CD4-positive, alpha-beta T cell treated with Interleukin-15 for 1 hour (primary cell): Measurements from ENCODE around the gene UGT2B7.
"Not testable (repeated sequence)": the region's sequence is repeated elsewhere in the genome, so short reads cannot be mapped to it uniquely, and the experiment has no call there.

Source experiments
- DNase-seq: peaks from one replicate; pipeline ENCODE4 v3.0.0-alpha.2; 2020

UGT2B7 gene

GRCh38 chr4:69096111-69096656 lies at the start of gene UGT2B7:
Gene UGT2B7, plus strand, starts transcription at chr4:69096474. Its CDS starts 47 bp downstream, at chr4:69096521.
- no peak for DNase-seq

- DNase-seq = no peak
These were observed 46.4 kb upstream of the UGT2B7 start for GRCh38 chr4:69049860-69050259.

DNA sequence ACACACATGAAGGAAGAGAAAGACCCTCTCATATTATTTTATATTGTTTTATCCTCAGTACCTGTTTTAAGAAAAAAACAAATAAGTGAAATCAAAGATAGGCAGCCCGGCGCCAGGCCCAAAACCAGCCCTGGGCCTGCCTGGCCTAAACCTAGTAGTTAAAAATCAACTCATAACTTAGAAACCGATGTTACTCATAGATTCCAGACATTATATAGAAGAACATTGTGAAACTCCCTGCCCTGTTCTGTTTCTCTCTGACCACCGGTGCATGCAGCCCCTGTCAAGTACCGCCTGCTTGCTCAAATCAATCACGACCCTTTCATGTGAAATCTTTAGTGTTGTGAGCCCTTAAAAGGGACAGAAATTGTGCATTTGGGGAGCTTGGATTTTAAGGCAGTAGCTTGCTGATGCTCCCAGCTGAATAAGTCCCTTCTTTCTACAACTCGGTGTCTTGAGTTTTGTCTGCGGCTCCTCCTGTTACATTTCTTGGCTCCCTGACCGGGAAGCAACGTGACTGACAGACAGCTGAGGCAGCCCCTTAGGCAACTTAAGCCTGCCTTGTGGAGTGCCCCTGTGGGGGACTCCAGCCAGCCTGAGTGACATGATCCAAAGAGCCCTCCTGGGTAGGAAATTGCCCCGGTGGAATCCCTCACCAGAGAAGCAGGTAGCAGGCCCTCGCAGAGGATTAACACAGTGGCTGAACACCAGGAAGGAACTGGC lies 45.3 kb upstream of the UGT2B7 start:
- not testable (repeated sequence) for DNase-seq

DNA sequence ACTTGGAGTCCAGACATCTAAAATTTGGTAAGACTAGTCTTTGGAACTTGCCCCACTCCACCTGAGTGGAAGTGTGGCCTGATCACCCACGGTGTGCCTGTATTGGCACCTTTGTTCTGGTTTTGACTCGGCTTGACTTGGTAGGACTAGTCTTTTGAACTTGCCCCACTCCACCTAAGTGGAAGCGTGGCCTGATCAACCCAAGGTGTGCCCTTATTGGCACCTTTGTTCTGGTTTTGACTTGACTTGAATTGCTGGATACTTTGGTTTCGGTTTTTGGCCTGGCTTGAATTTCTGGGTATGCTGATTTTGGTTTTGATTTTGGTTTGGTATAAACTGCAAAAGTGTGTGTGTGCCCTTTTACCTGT lies 44.7 kb upstream of the UGT2B7 start:
- no peak for DNase-seq

GRCh38 chr4:69053309-69053885 lies 42.9 kb upstream of the UGT2B7 start:
- not testable (repeated sequence) for DNase-seq

DNA sequence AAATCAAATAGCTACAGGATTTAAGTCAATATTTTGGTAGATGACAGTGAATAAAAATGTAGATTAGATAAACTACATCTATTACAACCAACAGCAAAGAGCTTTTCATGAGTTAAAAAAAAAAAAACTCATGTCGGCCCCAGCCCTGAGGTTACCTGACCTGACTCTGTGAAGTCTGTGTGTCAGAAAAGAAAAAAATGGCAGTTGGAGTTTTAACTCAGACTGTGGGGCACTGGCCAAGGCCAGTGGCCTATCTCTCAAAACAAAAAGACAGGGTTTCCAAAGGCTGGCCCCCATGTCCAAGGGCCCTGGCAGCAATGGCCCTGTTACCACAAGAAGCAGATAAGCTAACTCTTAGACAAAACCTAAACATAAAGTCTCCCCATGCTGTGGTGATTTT lies 42.2 kb upstream of the UGT2B7 start:
- DNase-seq = not testable (repeated sequence)

DNA sequence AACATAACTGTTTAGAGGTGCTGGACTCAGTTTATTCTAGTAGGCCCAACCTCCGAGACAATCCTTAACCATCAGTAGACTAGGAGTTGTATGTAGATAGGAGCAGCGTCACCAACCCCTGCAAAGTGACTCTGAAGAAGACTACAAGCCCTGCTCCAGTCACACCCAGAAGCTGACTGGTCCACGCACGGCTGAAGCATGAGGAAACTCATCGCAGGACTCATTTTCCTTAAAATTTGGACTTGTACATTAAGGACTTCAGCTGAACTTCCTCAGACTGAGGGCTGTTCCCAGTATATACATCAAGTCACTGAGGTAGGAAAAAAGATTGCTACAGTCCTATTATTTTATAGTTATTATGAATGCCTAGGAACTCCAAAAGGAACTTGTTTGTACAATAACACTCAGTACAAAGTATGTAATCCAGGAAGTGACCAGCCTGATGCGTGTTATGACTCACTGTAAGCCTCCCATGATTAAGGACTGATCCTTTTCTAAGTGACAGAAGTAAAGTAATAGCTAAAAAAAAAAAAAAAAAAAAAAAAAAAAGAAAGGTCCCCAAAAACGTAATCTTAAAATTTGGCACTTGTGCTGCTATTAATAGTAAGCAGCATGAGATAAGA lies 41.6 kb upstream of the UGT2B7 start:
- DNase-seq = no peak

DNA sequence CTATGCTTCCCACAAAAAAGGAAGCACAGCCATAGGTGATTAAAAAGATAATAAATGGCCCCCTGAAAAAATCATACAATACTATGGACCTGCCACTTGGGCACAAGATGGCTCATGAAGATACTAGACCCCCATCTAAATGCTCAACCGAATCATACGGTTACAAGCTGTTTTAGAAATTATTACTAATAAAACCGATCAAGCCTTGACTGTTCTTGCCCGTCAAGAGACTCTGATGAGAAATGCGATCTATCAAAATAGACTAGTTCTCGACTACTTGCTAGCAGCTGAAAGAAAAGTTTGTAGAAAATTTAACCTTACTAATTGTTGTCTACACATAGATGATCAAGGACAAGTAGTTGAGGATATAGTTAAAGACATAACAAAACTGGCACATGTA lies 40.1 kb upstream of the UGT2B7 start:
- DNase-seq = no peak

GRCh38 chr4:69056921-69057550 lies 39.2 kb upstream of the UGT2B7 start:
- DNase-seq = no peak

- no peak for DNase-seq
These were observed 38.5 kb upstream of the UGT2B7 start for GRCh38 chr4:69057620-69058409.

- no peak for DNase-seq
These were observed 37.7 kb upstream of the UGT2B7 start for GRCh38 chr4:69058410-69059059.

DNA sequence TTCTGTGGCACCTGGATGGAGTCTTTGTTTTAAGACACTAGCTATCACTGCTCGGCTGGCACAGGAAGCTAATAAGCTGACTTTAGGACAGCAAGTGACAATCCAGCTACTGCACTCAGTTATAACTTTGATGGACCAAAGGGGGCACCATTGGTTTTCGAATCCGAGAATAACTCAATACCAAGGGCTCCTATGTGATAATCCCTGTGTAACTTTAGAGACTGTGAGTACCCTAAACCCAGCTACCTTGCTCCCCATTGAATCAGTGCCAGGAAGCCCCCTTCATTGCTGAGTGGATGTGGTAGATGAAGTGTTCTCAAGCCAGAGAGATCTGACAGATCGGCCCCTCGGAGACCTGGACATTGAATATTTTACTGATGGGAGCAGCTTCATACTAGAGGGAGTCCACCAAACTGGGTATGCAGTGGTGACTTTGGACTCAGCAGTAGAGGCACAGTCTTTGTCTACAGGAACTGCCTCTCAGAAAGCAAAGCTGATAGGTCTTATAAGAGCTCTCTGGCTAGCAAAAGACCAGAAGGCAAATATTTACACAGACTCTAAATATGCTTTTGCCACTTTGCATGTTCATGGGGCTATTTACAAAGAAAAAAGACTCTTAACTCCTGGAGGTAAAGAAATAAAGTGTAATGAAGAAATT lies 35.5 kb upstream of the UGT2B7 start:
- no peak for DNase-seq

DNA sequence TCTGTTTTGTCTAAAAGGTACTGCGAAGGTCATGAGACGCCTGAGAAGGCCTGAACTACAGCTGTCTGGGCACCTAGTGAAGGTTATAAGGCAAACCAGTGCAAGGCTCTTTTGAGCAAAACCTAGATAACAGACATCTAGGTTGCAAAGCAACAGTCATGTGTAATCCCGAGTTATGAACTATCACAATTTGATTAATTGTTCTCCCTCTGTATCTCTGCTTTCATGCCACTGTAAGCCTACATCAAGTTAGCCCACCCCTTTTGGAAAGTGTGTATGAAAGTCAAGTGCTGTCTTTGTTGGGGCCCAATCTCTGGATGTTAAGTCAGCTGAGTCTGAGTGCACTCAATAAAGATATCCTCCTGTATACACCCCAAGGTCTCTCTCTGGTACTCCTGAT lies 31.9 kb upstream of the UGT2B7 start:
- DNase-seq = no peak

DNA sequence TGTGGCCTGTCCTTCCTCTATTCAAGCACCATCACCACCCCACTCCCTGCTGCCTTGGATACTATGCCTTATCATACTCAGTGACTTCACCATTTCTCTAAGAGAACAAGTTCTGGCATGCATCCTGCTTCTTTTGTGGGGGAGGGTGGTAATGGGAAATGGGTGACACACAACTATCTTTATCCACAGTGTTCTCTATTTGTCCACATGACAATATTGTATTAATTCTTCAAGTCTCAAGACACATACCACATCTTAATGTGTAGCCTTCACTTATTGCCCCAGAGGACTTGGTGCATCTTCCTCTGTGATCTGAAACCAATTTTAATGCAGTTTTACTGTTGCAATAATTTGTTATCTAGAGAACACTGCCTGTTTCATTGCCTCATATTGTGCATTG lies 29.3 kb upstream of the UGT2B7 start:
- DNase-seq = no peak

- DNase-seq = no peak
These were observed 27.2 kb upstream of the UGT2B7 start for GRCh38 chr4:69069085-69069484.

GRCh38 chr4:69070590-69070989 lies 25.7 kb upstream of the UGT2B7 start:
- DNase-seq = no peak

DNA sequence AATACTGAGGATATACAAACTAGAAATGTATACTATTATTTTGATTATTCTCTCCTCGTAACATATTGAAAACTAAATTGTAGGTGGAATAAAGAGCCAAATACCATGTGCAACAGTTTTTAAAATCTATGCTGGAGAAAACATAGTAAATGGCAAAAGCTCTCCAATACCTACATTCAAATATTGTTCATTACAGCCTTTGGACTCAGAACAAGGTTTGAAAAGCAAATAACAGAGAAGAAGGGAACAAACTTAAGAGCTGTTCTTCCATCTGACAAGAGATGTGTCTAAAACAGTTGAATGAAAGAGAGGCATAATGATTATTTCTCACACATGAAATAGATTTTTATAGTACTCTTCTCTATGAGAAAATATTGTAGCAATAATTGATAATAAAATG lies 25.0 kb upstream of the UGT2B7 start:
- no peak for DNase-seq

GRCh38 chr4:69073375-69073774 lies 22.9 kb upstream of the UGT2B7 start:
- DNase-seq = no peak

DNA sequence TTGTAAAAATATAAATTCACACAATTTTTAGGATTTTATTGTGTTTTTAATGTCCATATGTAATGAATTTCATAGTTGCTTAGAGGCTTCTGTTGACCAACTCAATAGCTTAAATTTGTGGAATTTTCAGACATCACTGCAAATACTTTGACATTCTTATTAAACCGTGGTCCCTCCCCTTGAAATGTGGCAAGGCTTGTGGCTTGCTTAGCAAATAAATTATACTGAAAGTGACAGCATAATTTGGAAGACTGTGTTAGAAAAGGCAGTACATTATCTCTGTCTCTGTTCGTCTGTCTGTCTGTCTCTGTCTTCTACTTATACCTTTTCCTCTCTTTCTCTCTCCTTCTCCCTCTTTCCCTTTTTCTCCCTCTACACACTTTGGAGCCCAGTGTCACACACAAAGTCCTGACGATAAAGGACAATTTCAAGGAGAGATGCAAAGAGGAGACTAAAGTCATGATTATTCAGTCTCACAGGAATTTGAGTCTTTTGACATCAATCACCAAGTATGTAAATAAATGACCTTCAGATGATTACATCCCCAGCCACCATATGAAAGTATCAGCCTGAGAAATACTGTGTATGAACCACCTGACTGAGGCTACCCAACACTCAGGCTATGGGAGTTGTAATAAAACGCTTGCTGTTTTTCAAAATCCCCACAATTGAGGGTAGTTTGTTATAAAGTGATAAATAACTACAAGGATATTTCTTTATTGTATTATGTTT lies 21.0 kb upstream of the UGT2B7 start:
- DNase-seq = no peak

GRCh38 chr4:69078852-69079251 lies 17.4 kb upstream of the UGT2B7 start:
- DNase-seq = no peak

GRCh38 chr4:69088473-69088872 lies 7.8 kb upstream of the UGT2B7 start:
- no peak for DNase-seq
